Muscle layer of colon (tissue), 2 donors: Measurements from ENCODE around the gene PRDM16.

ENCODE experiments used
- H3K27ac ChIP-seq: one replicate; pipeline ENCODE4 v1.7.0; 2013; ENCODE audit warnings: low read depth, mild to moderate bottlenecking, low read length, moderate library complexity
- H3K27me3 ChIP-seq, 2 donors: one replicate each; pipeline ENCODE4 v1.7.0; 2013; ENCODE audit warnings: low read length in 2 of 2, mild to moderate bottlenecking in 2 of 2; ENCODE audit not compliant: insufficient read depth in 2 of 2, control insufficient read depth in 1 of 2
- H3K36me3 ChIP-seq: one replicate; pipeline ENCODE4 v1.7.0; 2013; ENCODE audit warnings: mild to moderate bottlenecking, low read length; ENCODE audit not compliant: insufficient read depth
- H3K4me1 ChIP-seq: one replicate; pipeline ENCODE4 v1.7.0; 2013; ENCODE audit warnings: mild to moderate bottlenecking, low read length; ENCODE audit not compliant: insufficient read depth
- H3K4me3 ChIP-seq, 2 donors: one replicate each; pipeline ENCODE4 v1.7.0; 2013; ENCODE audit warnings: low read length in 2 of 2, low read depth in 1 of 2, mild to moderate bottlenecking in 1 of 2, moderate library complexity in 1 of 2
- H3K9ac ChIP-seq: one replicate; pipeline ENCODE4 v1.7.0; 2013; ENCODE audit warnings: low read length
- H3K9me3 ChIP-seq: one replicate; pipeline ENCODE4 v1.7.0; 2013; ENCODE audit warnings: mild to moderate bottlenecking, low read length
- donor health status: abdominal sarcoma.
- donor health status: Adenocarcinoma of cecum.

PRDM16 gene

DNA sequence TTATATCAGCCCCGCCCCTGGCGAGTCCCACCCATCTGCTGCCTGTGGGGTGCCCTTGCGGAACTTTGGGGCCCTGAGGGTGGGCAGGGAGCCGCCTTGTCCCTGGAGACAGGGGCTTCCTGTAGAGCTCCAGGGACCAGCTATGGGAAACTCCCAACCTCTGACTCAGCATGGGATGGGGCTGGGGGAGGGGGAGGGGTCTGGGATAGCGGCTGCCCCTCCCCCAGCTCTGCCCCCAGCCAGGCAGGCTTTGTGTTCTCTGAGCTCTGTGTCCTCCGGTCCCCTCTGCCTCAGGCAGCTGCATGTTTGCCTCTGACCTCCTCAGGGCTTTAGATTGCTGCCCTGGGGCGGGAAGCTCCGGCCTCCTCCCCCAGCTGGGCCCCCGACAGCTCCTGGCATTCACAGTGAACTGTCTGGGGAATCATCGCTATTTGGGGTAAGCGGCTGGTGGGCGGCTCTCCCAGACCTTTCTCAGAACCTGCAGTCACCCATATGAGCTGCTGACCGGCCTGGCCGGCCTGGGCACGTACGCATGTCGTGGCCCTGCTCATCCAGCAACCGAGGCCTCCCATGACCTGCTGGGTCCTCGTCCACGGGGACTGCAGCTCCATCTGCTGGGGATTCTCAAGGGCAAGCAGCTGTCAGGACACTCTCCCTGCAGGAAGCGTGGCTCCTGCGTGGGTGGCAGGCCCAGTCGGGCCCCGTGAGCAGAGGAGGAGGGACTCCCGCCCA lies 402.5 kb downstream of the PRDM16 start:
- Histone ChIP-seq H3K36me3 (no peaks in the 10 kb centered on the region), H3K9me3 (no peaks in the 10 kb centered on the region), H3K27ac (no peak overlapping the region)

GRCh38 chr1:3472088-3472850 lies 403.3 kb downstream of the PRDM16 start:
- no peaks in the 10 kb centered on the region for H3K4me1 ChIP-seq
- no peaks in the 10 kb centered on the region for H3K36me3 ChIP-seq
- no peak overlapping the region for H3K4me3 ChIP-seq
- peaks cover 0 to 14% of the 10 kb centered on the region in 2 donors for H3K27me3 ChIP-seq
- no peak overlapping the region for H3K9ac ChIP-seq
- H3K9me3 ChIP-seq = no peaks in the 10 kb centered on the region
- no peak overlapping the region for H3K27ac ChIP-seq

More for the DNA sequence above, 402.5 kb downstream of the PRDM16 start:
- Histone ChIP-seq H3K4me1 (no peaks in the 10 kb centered on the region), H3K27me3 (peaks cover 0 to 12% of the 10 kb centered on the region in 2 donors), H3K4me3 (no peak overlapping the region), H3K9ac (no peak overlapping the region)

GRCh38 chr1:3472906-3473305 lies 403.9 kb downstream of the PRDM16 start:
- Histone ChIP-seq H3K27me3 (peaks cover 0 to 14% of the 10 kb centered on the region in 2 donors), H3K4me3 (no peak overlapping the region), H3K36me3 (no peaks in the 10 kb centered on the region), H3K9me3 (no peaks in the 10 kb centered on the region), H3K9ac (no peak overlapping the region), H3K4me1 (no peaks in the 10 kb centered on the region), H3K27ac (no peak overlapping the region)

GRCh38 chr1:3473381-3473844 lies 404.4 kb downstream of the PRDM16 start:
- Histone ChIP-seq H3K27me3 (peaks cover 0 to 14% of the 10 kb centered on the region in 2 donors), H3K27ac (no peak overlapping the region), H3K4me1 (no peaks in the 10 kb centered on the region), H3K9ac (no peak overlapping the region), H3K4me3 (no peak overlapping the region), H3K9me3 (no peaks in the 10 kb centered on the region), H3K36me3 (no peaks in the 10 kb centered on the region)

- Histone ChIP-seq H3K4me3 (no peak overlapping the region), H3K27ac (no peak overlapping the region), H3K9me3 (no peaks in the 10 kb centered on the region), H3K9ac (no peak overlapping the region), H3K27me3 (peaks cover 0 to 14% of the 10 kb centered on the region in 2 donors), H3K36me3 (no peaks in the 10 kb centered on the region), H3K4me1 (no peaks in the 10 kb centered on the region)
These were observed 405.0 kb downstream of the PRDM16 start for GRCh38 chr1:3474016-3474415.

DNA sequence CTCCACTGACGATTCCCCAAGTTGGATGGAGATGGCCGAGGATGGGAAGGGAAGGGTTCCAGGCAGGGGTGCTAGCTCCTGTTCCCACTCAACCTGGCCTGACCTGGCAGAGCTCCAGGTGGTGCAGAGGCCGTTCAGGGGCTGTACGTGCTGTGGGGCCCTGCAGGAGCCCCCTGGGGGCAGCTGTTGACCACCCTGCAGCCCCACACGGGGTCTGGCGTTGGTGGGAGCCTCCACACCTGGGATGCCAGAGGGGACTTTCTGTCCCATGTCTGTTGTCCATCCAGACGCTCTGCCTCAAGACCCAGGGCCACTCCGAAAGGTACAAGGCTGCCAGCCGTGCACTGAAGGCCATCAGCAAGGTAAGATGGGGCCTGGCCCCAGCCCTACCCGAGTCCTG lies 405.4 kb downstream of the PRDM16 start:
- no peak overlapping the region for H3K27ac ChIP-seq
- H3K36me3 ChIP-seq = no peaks in the 10 kb centered on the region
- no peaks in the 10 kb centered on the region for H3K4me1 ChIP-seq
- no peaks in the 10 kb centered on the region for H3K9me3 ChIP-seq
- no peak overlapping the region for H3K9ac ChIP-seq
- no peak overlapping the region for H3K4me3 ChIP-seq
- H3K27me3 ChIP-seq = peaks cover 0 to 14% of the 10 kb centered on the region in 2 donors

- H3K9ac ChIP-seq = no peak overlapping the region
- H3K9me3 ChIP-seq = no peaks in the 10 kb centered on the region
- H3K4me1 ChIP-seq = no peaks in the 10 kb centered on the region
- H3K36me3 ChIP-seq = no peaks in the 10 kb centered on the region
- H3K27me3 ChIP-seq = peaks cover 0 to 14% of the 10 kb centered on the region in 2 donors
- H3K27ac ChIP-seq = no peak overlapping the region
- H3K4me3 ChIP-seq = no peak overlapping the region
These were observed 407.0 kb downstream of the PRDM16 start for GRCh38 chr1:3475839-3476573.

DNA sequence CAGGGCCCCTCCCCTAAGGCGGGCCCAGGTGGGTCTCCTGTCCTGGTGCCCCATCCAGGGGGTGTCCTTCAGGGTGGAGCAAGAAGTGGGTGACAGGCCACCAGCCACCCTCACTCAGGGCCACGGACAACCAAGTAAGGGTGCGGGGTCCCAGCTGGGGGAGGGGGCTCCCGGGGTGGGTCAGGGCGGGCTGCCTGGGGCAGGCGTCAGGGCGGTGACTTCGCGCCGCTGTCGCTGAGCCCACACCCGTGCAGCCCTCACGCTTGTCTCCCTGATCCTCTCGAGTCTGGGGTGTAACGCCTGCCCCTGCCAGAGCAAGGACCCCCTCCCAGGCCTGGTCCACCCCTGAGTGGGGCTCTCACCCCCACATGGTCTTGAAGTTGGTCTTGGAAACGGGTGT lies 407.7 kb downstream of the PRDM16 start:
- H3K27ac ChIP-seq = no peak overlapping the region
- no peaks in the 10 kb centered on the region for H3K9me3 ChIP-seq
- H3K36me3 ChIP-seq = no peaks in the 10 kb centered on the region
- no peak overlapping the region for H3K9ac ChIP-seq
- peaks cover 0 to 14% of the 10 kb centered on the region in 2 donors for H3K27me3 ChIP-seq
- H3K4me1 ChIP-seq = no peaks in the 10 kb centered on the region
- H3K4me3 ChIP-seq = no peak overlapping the region

GRCh38 chr1:3477241-3477995 lies 408.4 kb downstream of the PRDM16 start:
- no peaks in the 10 kb centered on the region for H3K36me3 ChIP-seq
- H3K9ac ChIP-seq = no peak overlapping the region
- no peaks in the 10 kb centered on the region for H3K9me3 ChIP-seq
- H3K27me3 ChIP-seq = peaks cover 0 to 15% of the 10 kb centered on the region in 2 donors
- no peaks in the 10 kb centered on the region for H3K4me1 ChIP-seq
- no peak overlapping the region for H3K4me3 ChIP-seq
- no peak overlapping the region for H3K27ac ChIP-seq

DNA sequence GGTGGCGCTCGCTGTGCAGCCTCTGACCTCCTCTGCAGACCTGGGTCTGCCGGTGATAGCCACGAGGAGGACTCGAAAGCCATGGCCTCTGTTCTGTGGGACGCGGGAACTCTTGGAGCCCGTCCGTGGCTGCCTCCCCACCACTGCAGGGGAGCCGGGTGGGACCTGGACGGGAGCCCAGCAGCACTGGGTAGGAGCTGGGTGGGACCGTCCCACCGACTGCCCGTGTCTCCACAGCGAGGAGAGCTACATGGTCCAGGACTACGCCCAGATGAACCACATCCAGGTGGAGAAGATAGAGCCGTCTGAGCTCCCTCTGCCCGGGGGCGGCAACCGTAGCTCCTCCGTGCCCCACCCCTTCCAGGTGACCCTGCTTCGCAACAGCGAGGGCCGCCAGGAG lies 409.2 kb downstream of the PRDM16 start:
- Histone ChIP-seq H3K27me3 (peaks cover 0 to 23% of the 10 kb centered on the region in 2 donors), H3K27ac (no peak overlapping the region), H3K4me3 (no peak overlapping the region), H3K4me1 (no peaks in the 10 kb centered on the region), H3K9ac (no peak overlapping the region), H3K36me3 (no peaks in the 10 kb centered on the region), H3K9me3 (no peaks in the 10 kb centered on the region)
